GM12874 (cell line): ENCODE data around the gene SMIM41.

ENCODE experiments used
- CTCF ChIP-seq: IDR thresholded peaks from 2 replicates; pipeline ENCODE4 v1.5.1; 2011; ENCODE audit warnings: low read depth, mild to moderate bottlenecking, control low read depth, low read length, moderate library complexity; ENCODE audit not compliant: insufficient read depth

Gene SMIM41

GRCh38 chr12:52151837-52152783, 72.6 kb downstream of the SMIM41 start:
- peak; percentile 84 for TF ChIP-seq CTCF

- TF ChIP-seq CTCF, result no peak
These were observed 73.4 kb downstream of the SMIM41 start for GRCh38 chr12:52152905-52153317.

- no peak for TF ChIP-seq CTCF
These were observed 75.8 kb downstream of the SMIM41 start for GRCh38 chr12:52155048-52155868.

- no peak for TF ChIP-seq CTCF
These were observed 76.8 kb downstream of the SMIM41 start for GRCh38 chr12:52156311-52156710.

GRCh38 chr12:52156757-52157565, 77.5 kb downstream of the SMIM41 start:
- peak; percentile 95 for TF ChIP-seq CTCF

- no peak for TF ChIP-seq CTCF
These were observed 78.2 kb downstream of the SMIM41 start for GRCh38 chr12:52157566-52158150.
